CD4-positive, alpha-beta T cell treated with Interleukin-21 for 1 hour (primary cell): ENCODE results near the gene FAM76A.
"Not testable (repeated sequence)": the region's sequence is repeated elsewhere in the genome, so short reads cannot be mapped to it uniquely, and the experiment has no call there.

Experiments used
- DNase-seq: peaks from one replicate; pipeline ENCODE4 v3.0.0-alpha.2; 2020

The FAM76A gene

GRCh38 chr1:27782950-27783349 is 57.2 kb downstream of the FAM76A start:
- no peak for DNase-seq

GRCh38 chr1:27784700-27785099 is 58.9 kb downstream of the FAM76A start:
- no peak for DNase-seq

GRCh38 chr1:27785781-27786455 is 60.2 kb downstream of the FAM76A start:
- no peak for DNase-seq

- no peak for DNase-seq
These were observed 62.1 kb downstream of the FAM76A start for GRCh38 chr1:27787895-27788294.

GRCh38 chr1:27789540-27790041 is 63.8 kb downstream of the FAM76A start:
- no peak for DNase-seq

- DNase-seq: not testable (repeated sequence)
These were observed 64.5 kb downstream of the FAM76A start for GRCh38 chr1:27790270-27790669.

GRCh38 chr1:27795601-27796000 is 69.8 kb downstream of the FAM76A start:
- no peak for DNase-seq

GRCh38 chr1:27804791-27805190 is 79.0 kb downstream of the FAM76A start:
- no peak for DNase-seq

GRCh38 chr1:27806758-27807157 is 81.0 kb downstream of the FAM76A start:
- DNase-seq: no peak

GRCh38 chr1:27807385-27807784 is 81.6 kb downstream of the FAM76A start:
- no peak for DNase-seq

- DNase-seq: not testable (repeated sequence)
These were observed 82.4 kb downstream of the FAM76A start for GRCh38 chr1:27808131-27808530.

- no peak for DNase-seq
These were observed 84.1 kb downstream of the FAM76A start for GRCh38 chr1:27809883-27810282.

GRCh38 chr1:27811741-27812500 is 86.2 kb downstream of the FAM76A start:
- no peak for DNase-seq
